ENCODE results near the gene SUSD3. TPM values are rescaled to one million over a fixed set of nuclear protein-coding genes. Genes with fewer than 3 reads are reported as not detected.

The SUSD3 gene
- total RNA-seq, 2 donors from 2014 or later: 7.0 to 21.4 TPM

- no peak for TF ChIP-seq CTCF (IDR thresholded peaks at IDR 0.05)
- Histone ChIP-seq H3K4me3 (no peak overlapping the region), H3K9me3 (no peaks in the 10 kb centered on the region), H3K27ac (peak overlapping the region; percentile 1 to 8), H3K36me3 (no peaks in the 10 kb centered on the region), H3K4me1 (ENCODE audit: control insufficient read depth in 1 of 2, low read depth in 2 of 2) (peaks cover 32 to 58% of the 10 kb centered on the region in 2 donors), H3K27me3 (replicated peaks; ENCODE audit: insufficient read depth) (no peaks in the 10 kb centered on the region)
- no peak for ATAC-seq (ENCODE audit: insufficient number of reproducible peaks, low FRiP score, low read depth)
- no peak for DNase-seq (ENCODE audit: low spot score)
These were observed 2.8 kb downstream of the SUSD3 start for GRCh38 chr9:93061260-93061751.

- DNase-seq (ENCODE audit: low spot score): no peak
- H3K9me3 ChIP-seq: no peaks in the 10 kb centered on the region
- peaks cover 32 to 58% of the 10 kb centered on the region in 2 donors for H3K4me1 ChIP-seq (ENCODE audit: control insufficient read depth in 1 of 2, low read depth in 2 of 2)
- H3K27ac ChIP-seq: no peak overlapping the region
- TF ChIP-seq CTCF (IDR thresholded peaks at IDR 0.05): no peak
- no peaks in the 10 kb centered on the region for H3K36me3 ChIP-seq
- no peaks in the 10 kb centered on the region for H3K27me3 ChIP-seq (replicated peaks; ENCODE audit: insufficient read depth)
- ATAC-seq (ENCODE audit: insufficient number of reproducible peaks, low FRiP score, low read depth): no peak
- no peak overlapping the region for H3K4me3 ChIP-seq
These were observed 3.6 kb downstream of the SUSD3 start for GRCh38 chr9:93061791-93062763.

- no peak for ATAC-seq (ENCODE audit: insufficient number of reproducible peaks, low FRiP score, low read depth)
- Histone ChIP-seq H3K36me3 (no peaks in the 10 kb centered on the region), H3K9me3 (no peaks in the 10 kb centered on the region), H3K4me3 (no peak overlapping the region), H3K27me3 (replicated peaks; ENCODE audit: insufficient read depth) (no peaks in the 10 kb centered on the region), H3K27ac (peak overlapping the region; percentile 45 to 54), H3K4me1 (ENCODE audit: control insufficient read depth in 1 of 2, low read depth in 2 of 2) (peaks cover 26 to 47% of the 10 kb centered on the region in 2 donors)
- no peak for DNase-seq (ENCODE audit: low spot score)
- no peak for TF ChIP-seq CTCF (IDR thresholded peaks at IDR 0.05)
These were observed 6.1 kb downstream of the SUSD3 start for GRCh38 chr9:93064392-93065134.

GRCh38 chr9:93065135-93065720 lies 6.7 kb downstream of the SUSD3 start:
- H3K4me3 ChIP-seq: no peak overlapping the region
- DNase-seq (ENCODE audit: low spot score): no peak
- H3K9me3 ChIP-seq: no peaks in the 10 kb centered on the region
- TF ChIP-seq CTCF (IDR thresholded peaks at IDR 0.05): no peak
- no peaks in the 10 kb centered on the region for H3K36me3 ChIP-seq
- H3K27me3 ChIP-seq (replicated peaks; ENCODE audit: insufficient read depth): no peaks in the 10 kb centered on the region
- no peak for ATAC-seq (ENCODE audit: insufficient number of reproducible peaks, low FRiP score, low read depth)
- H3K4me1 ChIP-seq (ENCODE audit: control insufficient read depth in 1 of 2, low read depth in 2 of 2): peaks cover 20 to 41% of the 10 kb centered on the region in 2 donors
- H3K27ac ChIP-seq: peak overlapping the region; percentile 45 to 54
